ENCODE data around the gene SSR4. TPM values are rescaled to one million over a fixed set of nuclear protein-coding genes. Genes with fewer than 3 reads are reported as not detected.
A peak's percentile ranks its signal among the peaks of the same experiment; 100 is the strongest.

SSR4 gene
- total and polyA plus RNA-seq, 8 donors: 153 to 327 (median 180) TPM

DNA sequence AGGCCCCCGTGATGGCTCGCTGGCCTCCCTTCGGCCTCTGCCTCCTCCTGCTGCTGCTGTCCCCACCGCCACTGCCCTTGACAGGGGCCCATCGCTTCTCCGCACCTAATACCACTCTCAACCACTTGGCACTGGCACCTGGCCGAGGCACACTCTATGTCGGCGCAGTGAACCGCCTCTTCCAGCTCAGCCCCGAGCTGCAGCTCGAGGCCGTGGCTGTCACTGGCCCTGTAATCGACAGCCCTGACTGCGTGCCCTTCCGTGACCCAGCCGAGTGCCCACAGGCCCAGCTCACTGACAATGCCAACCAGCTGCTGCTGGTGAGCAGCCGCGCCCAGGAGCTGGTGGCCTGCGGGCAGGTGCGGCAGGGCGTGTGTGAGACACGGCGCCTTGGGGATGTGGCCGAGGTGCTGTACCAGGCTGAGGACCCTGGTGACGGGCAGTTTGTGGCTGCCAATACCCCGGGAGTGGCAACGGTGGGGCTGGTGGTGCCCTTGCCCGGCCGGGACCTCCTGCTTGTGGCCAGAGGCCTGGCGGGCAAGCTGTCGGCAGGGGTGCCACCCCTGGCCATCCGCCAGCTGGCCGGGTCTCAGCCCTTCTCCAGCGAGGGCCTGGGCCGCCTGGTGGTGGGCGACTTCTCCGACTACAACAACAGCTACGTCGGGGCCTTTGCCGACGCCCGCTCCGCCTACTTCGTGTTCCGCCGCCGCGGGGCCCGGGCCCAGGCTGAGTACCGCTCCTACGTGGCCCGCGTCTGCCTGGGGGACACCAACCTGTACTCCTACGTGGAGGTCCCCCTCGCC lies 27.4 kb upstream of the SSR4 start:
- peak in 1 of 4 donors; percentile 55 for DNase-seq
- Histone ChIP-seq H3K27ac (no peak overlapping the region), H3K27me3 (no peaks in the 10 kb centered on the region), H3K4me1 (peaks cover 0 to 5% of the 10 kb centered on the region in 2 donors), H3K4me3 (no peak overlapping the region), H3K9me3 (no peaks in the 10 kb centered on the region), H3K36me3 (no peaks in the 10 kb centered on the region)
- TF ChIP-seq, protein P1, sequence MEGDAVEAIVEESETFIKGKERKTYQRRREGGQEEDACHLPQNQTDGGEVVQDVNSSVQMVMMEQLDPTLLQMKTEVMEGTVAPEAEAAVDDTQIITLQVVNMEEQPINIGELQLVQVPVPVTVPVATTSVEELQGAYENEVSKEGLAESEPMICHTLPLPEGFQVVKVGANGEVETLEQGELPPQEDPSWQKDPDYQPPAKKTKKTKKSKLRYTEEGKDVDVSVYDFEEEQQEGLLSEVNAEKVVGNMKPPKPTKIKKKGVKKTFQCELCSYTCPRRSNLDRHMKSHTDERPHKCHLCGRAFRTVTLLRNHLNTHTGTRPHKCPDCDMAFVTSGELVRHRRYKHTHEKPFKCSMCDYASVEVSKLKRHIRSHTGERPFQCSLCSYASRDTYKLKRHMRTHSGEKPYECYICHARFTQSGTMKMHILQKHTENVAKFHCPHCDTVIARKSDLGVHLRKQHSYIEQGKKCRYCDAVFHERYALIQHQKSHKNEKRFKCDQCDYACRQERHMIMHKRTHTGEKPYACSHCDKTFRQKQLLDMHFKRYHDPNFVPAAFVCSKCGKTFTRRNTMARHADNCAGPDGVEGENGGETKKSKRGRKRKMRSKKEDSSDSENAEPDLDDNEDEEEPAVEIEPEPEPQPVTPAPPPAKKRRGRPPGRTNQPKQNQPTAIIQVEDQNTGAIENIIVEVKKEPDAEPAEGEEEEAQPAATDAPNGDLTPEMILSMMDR (IDR thresholded peaks at IDR 0.05): no peak
- intact Hi-C loops (cut with DNase I): loop anchor here in 1 of 2 donors (10.0 kb wide), 1 partner anchor 178 kb away; the partner anchor contains the start of gene RENBP
- no peak for ATAC-seq

DNA sequence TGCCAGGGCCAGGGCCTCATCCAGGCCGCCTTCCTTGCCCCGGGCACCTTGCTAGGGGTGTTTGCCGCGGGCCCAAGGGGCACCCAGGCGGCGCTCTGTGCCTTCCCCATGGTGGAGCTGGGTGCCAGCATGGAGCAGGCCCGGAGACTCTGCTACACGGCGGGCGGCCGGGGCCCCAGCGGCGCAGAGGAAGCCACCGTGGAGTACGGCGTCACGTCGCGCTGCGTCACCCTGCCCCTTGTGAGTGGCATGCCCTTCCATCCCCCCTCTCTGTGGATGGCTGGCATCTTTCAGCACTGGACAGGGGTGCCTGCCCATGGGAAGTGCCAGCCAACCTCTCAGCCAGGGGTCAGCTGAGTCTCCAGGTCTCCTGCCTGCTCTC lies 26.8 kb upstream of the SSR4 start:
- intact Hi-C loops (cut with DNase I): loop anchor here in 1 of 2 donors (10.0 kb wide), 1 partner anchor 177 kb away; the partner anchor contains the start of gene RENBP
- ATAC-seq (no peak), DNase-seq (no peak)
- H3K4me3 ChIP-seq: no peak overlapping the region
- no peaks in the 10 kb centered on the region for H3K9me3 ChIP-seq
- peaks cover 0 to 5% of the 10 kb centered on the region in 2 donors for H3K4me1 ChIP-seq
- TF ChIP-seq, protein P1 (IDR thresholded peaks at IDR 0.05): no peak
- no peak overlapping the region for H3K27ac ChIP-seq
- no peaks in the 10 kb centered on the region for H3K36me3 ChIP-seq
- H3K27me3 ChIP-seq: no peaks in the 10 kb centered on the region

DNA sequence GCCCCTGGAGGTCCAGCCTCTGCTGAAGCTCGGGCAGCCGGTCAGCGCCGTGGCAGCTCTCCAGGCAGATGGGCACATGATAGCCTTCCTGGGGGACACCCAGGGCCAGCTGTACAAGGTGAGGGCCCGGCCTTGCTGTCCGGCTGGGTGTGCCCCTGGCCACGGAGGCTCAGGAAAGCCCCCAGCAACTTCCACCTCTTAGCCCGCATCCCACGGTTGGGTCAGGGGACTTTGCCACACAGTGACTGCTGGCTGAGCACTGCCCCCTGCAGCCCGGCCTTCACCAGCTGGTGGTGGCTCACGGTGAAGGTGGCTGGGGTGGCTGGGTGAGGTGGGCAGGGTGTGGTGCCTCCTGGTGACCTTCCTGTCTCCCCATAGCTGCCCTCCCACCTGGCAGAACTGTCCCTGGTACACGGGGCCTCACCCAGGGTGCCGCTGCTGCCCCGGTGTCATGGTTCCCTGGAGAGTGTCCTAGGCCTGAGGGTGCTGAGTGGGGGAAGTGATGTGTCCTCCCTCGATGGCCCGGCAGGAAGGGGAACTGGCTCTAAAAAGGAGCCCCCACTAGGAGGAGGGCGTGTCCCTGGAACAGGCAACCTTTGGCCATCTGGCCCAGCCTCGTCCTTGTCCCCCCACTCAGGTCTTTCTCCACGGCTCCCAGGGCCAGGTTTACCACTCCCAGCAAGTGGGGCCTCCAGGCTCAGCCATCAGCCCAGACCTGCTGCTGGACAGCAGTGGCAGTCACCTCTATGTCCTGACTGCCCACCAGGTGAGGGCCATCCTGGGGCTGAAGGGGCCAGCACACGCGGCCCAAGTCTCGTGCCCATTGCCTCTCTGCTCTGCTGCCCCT lies 25.9 kb upstream of the SSR4 start:
- Histone ChIP-seq H3K9me3 (no peaks in the 10 kb centered on the region), H3K27me3 (no peaks in the 10 kb centered on the region), H3K4me1 (peaks cover 0 to 5% of the 10 kb centered on the region in 2 donors), H3K4me3 (no peak overlapping the region), H3K36me3 (no peaks in the 10 kb centered on the region), H3K27ac (no peak overlapping the region)
- ATAC-seq (no peak), DNase-seq (peak in 1 of 4 donors; percentile 43)
- TF ChIP-seq, protein P1 (IDR thresholded peaks at IDR 0.05): no peak
- intact Hi-C loops (cut with DNase I): loop anchor here in 1 of 2 donors (10.0 kb wide), 1 partner anchor 176 kb away; the partner anchor contains the start of gene RENBP

DNA sequence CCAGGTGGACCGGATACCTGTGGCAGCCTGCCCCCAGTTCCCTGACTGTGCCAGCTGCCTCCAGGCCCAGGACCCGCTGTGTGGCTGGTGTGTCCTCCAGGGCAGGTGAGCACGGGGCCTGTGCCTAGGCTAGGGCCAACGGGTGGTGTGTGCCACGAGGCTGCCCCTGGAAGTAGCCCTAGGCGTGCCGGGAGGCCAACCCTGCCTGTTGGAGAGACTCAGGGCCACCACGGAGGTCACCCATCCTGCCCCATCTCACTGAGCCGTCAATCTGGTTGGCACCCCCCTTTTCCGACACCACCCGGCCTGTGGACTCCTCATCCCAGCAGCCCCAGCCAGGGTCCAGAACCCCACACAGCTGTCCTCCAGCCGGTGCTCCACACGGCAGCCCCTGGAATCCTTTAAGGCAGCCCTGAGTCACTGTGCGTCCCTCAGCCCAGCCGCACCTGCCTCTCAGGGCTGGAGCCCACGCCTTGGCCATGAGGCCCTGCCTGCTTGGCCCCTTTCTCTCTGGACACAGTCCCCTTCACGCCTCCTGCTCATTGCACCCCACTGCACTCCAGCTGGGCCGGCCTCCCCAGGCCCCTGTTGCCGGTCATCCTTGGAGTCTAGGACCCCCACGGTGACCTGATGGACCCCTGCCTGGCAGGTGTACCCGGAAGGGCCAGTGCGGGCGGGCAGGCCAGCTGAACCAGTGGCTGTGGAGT lies 25.2 kb upstream of the SSR4 start:
- Histone ChIP-seq H3K27me3 (no peaks in the 10 kb centered on the region), H3K36me3 (no peaks in the 10 kb centered on the region), H3K9me3 (no peaks in the 10 kb centered on the region), H3K4me3 (no peak overlapping the region), H3K27ac (no peak overlapping the region), H3K4me1 (peaks cover 0 to under 1% of the 10 kb centered on the region in 2 donors)
- TF ChIP-seq, protein P1 (IDR thresholded peaks at IDR 0.05): no peak
- DNase-seq: peak in 1 of 4 donors; percentile 43
- intact Hi-C loops (cut with DNase I): loop anchor here in 1 of 2 donors (10.0 kb wide), 1 partner anchor 175 kb away; the partner anchor contains the start of gene RENBP
- ATAC-seq: no peak
